GM21381 (cell line): ENCODE results near the gene RNF168.
"Not testable (repeated sequence)": the region's sequence is repeated elsewhere in the genome, so short reads cannot be mapped to it uniquely, and the experiment has no call there.

ENCODE experiments used
- ATAC-seq: cut with Tn5 transposase; IDR thresholded peaks from one replicate; pipeline ENCODE4 v1.9.1; 2021; ENCODE audit warnings: mild to moderate bottlenecking, moderate library complexity; ENCODE audit not compliant: unreplicated experiment

RNF168 gene

DNA sequence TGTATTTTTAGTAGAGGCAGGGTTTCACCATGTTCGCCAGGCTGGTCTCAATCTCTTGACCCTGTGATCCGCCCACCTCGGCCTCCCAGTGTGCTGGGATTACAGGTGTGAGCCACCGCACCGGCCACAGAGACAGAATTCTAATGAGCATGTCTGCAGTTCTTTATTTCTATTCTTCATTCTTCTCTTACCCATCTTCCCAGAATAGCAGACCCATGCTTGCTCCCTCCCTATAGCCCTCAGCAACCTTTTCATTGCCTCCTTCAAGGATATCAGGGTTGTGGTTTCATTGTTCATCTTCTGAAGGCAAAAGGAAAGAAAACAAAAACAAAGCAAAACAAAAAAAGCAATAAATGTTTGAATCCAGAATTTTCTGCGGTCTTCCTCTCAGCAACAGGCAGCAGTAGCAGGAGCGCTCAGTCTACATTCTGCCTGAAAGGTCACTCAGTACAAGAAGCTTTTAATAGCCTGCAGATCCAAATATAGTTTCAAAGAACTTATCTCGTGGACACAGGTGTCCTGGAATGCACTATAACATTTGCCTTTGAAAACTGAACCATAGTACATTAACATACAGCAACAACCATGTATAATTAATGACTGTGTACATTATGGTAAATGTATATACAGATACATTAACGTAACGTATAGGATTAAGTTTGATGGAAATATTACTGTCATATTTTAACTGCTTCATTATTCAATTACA is 11.5 kb upstream of the RNF168 start, which contains the start of gene SMCO1:
SMCO1 (minus strand) TSS at position 434 of the 709 bp plus-strand sequence; CDS start at position 297, 137 bp downstream.
- ATAC-seq = no peak

DNA sequence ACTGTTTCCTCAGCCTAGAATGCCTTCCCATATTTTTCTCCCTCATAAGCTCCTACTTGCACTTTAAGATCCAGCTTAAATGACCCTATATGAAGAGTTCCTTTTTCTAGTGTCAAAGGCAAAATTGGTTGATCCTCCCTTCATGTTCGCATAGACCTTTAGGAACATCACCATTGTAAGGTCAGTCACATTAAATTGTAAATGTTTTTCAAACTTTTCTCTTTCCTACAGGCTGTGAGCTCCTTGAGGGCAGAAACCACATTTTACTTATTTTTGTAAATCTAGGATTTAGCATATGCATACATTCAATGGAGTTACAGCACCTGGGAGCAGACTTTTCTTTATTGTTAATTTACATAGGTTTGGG is 10.8 kb upstream of the RNF168 start:
- ATAC-seq = no peak

DNA sequence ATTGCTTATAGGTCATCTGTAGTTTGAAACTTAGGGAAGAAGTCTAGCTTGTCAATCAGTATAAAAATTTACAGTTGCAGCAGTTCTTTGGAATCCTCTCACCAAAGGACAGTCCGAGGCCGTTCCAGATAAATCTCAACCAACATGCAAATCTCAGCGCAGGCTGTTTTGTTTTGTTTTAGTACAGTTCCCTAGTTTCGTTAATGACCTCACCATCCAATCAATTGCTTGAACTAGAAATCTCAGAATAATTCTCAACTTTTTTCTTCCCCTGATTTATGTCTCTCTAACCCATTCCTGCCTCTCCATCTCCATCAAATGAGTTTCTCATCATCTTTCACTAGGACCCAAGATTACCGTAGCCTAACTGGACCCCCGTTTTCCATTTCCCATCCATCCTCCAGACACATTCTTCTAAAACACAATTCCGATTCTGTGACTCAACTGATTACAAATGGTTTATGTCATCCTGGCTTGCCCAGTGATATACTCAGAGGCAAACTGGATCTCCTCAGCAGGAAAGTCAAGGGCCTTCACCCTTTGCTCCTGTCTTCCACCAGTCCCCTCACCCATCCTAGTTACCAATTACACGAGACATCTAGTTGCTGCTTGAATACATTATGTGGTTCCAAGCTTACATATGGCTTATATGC is 10.3 kb upstream of the RNF168 start:
- ATAC-seq = no peak

DNA sequence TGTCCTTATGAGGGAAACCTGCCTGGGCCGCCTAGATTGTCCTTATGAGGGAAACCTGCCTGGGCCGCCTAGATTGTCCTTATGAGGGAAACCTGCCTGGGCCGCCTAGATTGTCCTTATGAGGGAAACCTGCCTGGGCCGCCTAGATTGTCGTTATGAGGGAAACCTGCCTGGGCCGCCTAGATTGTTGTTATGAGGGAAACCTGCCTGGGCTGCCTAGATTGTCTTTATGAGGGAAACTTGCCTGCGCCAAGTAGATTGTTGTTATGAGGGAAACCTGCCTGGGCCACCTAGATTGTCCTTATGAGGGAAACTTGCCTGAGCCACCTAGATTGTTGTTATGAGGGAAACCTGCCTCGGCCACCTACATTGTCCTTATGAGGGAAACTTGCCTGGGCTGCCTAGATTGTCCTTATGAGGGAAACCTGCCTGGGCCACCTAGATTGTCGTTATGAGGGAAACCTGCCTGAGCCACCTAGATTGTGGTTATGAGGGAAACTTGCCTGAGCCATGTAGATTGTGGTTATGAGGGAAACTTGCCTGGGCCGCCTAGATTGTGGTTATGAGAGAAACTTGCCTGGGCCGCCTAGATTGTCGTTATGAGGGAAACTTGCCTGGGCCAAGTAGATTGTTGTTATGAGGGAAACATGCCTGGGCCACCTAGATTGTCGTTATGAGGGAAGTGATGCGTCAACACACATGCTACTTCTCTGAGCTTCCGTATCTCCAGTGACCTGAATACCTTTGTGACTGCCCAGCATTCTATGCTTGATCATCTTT is 8.3 kb upstream of the RNF168 start:
- ATAC-seq = not testable (repeated sequence)

DNA sequence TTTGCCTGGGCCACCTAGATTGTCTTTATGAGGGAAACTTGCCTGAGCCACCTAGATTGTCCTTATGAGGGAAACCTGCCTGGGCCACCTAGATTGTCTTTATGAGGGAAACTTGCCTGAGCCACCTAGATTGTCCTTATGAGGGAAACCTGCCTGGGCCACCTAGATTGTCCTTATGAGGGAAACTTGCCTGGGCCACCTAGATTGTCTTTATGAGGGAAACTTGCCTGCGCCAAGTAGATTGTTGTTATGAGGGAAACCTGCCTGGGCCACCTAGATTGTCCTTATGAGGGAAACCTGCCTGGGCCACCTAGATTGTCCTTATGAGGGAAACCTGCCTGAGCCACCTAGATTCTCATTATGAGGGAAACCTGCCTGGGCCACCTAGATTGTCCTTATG is 7.5 kb upstream of the RNF168 start:
- ATAC-seq = not testable (repeated sequence)

DNA sequence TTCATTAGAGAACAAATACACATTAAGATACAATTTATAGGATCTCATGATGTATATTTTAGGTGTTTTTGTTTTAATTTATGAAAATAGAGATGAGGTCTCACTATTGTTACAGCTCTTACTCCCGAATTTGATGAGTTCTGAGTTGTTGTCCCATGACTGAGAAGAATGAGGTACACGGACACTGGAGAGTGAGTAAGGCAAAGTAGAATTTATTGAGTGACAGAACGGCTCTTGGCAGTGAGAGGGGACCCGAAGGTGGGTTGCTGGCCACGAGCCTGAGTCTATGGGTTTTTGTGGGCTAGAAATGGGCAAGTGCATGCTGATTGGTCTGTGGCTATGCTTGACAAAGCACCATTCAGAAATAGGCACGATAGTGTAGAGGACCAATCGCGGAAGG is 3.1 kb upstream of the RNF168 start:
- ATAC-seq = no peak

DNA sequence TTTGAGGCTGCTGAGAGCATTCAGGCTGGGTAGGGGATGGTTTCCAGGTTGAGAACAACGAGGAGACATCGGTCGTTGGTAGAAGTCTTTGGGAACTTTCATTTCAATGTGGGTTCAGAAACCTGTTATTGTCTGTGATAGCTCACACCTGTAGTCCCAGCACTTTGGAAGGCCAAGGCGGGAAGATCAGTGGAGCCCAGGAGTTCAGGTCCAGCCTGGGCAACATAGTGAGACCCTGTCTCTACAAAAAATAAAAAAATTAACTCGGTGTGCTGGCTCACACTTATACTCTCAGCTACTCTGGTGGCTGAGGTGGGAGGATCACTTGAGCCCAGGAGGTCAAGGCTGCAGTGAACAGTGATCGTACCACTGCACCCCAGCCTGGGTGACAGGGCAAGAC is 988 bp upstream of the RNF168 start:
- no peak for ATAC-seq

DNA sequence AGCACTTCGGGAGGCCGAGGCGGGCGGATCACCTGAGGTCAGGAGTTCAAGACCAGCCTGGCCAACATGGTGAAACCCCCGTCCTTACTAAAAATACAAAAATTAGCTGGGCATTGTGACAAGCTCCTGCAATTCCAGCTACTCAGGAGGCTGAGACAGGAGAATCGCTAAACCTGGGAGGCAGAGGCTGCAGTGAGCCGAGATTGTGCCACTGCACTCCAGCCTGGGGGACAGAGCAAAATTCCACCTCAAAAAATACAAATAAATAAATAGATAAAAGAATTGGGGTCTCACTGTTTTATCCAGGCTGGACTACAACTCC is 470 bp upstream of the RNF168 start:
- ATAC-seq = not testable (repeated sequence)

DNA sequence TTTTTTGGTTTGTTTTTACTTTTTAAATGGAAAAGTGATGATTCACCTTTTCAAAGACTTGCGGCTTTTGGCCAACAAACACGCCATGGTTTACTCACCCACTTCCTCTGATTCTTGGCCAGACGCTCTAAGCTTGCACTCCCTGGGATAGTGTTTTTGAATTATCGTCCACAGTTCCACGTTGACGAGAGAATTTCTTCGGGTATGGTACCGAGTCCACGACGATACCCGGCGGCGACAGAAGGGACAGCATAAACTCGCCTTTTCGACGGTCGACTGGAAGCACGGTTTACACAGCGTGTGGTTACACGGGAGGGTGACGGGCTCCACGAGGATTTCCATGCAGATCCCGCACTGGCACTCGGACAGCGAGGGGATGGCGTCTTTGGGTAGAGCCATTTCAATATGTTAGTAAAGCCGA is 783 bp downstream of the RNF168 start:
- peak; percentile 5 for ATAC-seq

DNA sequence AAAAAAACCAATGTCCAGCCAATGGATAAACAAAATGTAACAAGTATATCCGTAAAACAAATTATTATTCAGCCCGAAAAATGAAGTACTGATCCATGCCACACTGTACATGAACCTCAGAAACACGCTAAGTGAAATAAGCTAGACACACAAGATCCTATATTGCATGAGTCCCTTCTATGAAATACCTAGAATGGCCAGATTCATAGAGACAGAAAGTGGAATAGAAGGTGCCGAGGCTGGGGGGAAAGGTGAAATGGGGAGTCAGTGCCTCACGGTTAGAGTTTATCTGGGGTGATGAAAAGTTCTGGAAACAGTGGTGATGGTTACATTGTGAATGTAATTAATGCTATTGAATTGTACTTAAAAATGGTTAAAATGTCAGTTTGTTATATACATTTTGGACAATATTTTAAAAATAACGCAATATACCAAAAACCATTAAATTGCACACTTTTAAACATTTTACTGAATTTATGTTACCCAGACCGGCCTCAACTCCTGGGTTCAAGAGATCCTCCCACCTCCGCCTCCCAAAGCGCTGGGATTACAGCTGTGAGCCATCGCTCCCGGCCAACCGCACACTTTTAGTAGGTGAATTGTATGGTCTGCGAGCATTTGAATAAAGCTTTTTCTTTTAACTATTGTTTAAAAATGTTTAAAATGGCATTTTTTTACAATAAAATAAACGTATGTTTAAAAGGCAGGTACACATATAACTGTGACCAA is 2.1 kb downstream of the RNF168 start:
- ATAC-seq = no peak

DNA sequence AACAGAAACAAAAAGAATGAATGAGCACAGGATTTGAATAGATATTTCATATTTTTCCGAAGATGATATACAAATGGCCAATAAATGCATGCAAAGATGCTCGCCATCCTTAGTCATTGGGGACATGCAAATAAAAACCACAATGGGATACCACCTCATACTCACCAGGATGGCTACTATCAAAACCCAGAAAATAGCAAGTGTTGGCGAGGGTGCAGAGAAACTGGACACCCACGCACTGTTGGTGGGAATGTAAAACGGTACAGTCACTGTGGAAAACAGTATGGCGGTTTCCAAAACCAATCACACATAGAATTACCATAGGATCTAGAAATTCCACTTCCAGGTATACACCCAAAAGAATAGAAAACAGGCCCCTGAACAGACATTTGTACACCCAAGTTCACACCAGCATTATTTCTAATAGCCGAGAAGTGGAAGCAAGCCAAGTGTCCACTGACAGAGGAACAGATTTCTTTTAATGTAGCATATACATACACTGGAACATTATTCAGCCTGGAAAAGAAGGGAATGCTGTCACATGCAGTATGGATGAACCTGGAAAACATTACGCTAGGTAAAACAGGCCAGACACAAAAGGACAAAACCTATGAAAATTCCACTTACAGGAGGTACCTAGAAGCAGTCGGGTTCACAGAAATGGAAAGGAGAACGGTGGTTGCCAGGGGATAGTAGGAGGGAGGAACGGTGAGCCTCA is 3.6 kb downstream of the RNF168 start:
- ATAC-seq = no peak

DNA sequence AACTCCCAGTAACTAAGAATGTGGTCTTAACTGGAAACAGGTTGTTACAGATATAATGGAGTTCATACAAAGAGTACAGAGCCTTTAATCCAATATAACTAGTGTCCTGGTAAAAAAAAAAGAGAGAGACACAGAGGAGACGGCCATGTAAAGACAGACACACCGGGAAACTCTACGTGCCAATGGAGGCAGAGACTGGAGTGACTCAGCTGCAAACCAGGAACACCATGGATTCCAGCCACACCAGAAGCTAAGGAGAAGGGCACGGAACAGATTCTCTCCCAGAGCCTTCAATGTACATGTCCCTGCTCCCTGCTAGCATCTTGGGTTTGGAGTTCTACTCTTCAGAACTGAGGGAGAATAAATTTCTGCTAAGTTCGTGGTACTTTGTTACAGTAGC is 4.5 kb downstream of the RNF168 start:
- ATAC-seq = no peak

DNA sequence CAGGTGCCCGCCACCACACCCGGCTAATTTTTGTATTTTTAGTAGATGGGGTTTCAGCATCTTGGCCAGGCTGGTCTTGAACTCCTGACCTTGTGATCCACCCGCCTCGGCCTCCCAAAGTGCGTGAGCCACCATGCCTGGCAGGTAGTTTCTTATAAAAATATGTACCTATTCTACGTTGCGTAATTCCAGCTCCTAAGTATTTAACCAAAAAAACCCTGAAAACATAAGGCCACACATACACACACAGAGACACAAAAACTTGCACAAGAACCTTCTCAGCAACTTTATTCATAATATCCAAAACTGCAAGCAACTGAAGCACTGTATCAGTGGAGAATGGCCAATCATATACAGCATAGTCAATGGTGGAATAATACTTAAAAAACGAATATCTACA is 5.3 kb downstream of the RNF168 start:
- ATAC-seq = no peak

DNA sequence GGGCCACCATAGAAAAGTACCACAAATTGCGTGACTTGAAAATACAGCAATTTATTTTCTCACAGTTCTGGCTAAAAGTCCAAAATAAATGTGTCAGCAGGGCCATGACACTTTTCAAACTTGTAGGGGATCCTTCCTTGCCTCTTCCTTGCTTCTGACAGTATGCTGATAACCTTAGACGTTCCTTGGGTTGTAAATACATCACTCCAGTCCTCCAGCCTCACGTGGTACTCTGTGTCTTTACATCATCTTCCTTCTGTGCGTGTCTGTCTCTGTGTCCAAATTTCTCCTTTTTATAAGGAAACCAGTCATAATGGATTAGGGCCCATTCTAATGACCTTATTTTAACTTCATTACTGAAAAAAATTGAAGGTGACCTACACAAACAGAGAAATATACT is 7.4 kb downstream of the RNF168 start:
- ATAC-seq = no peak

DNA sequence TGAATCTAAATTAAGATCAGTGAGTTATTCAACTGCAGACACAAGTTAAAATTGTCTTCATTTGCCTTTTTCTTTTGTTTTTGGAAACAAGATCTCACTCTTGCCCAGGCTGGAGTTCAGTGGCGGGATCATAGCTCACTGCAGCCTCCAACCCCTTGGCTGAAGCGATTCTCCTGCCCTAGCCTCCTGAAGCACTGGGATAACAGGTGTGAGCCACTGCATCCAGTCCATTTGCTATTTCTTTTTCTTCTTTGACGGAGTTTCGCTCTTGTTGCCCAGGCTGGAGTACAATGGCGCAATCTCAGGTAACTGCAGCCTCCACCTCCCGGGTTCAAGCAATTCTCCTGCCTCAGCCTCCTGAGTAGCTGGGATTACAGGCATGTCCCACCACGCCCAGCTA is 10.3 kb downstream of the RNF168 start:
- no peak for ATAC-seq

DNA sequence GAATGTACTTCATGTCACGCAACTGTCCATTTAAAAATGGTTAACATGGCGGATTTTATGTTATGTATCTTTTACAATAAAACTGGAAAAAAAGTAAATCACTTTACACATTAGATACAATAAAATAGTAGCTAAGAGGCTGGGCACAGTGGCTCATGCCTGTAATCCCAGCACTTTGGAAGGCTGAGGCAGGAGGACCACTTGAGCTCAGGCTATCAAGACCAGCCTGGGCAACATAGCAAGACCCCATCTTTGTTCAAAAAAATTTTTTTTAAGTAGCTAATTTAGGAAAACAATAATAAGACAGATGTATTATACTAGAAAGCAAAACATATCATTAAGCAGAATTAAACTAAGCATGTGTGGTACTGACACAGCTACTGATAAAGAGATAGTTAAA is 11.5 kb downstream of the RNF168 start:
- ATAC-seq = no peak

DNA sequence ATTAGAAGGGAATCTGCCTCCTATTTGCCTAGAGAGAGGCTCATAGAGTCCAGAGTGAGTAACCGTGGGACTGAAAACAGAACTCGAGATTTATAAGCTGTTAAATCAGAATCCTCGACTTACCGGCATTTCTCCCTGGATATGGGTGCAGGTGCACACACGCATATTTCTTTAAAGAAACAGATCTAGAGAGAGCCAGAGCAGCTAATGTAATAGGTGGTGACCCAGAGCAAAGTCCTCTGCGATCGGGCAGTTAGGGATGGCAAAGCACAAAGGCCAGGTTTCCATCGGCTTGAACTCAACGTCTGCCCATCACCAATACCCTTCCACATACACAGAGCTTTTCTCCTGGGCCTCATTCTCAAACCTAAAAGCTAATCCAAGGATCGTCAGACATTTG is 13.8 kb downstream of the RNF168 start:
- no peak for ATAC-seq

DNA sequence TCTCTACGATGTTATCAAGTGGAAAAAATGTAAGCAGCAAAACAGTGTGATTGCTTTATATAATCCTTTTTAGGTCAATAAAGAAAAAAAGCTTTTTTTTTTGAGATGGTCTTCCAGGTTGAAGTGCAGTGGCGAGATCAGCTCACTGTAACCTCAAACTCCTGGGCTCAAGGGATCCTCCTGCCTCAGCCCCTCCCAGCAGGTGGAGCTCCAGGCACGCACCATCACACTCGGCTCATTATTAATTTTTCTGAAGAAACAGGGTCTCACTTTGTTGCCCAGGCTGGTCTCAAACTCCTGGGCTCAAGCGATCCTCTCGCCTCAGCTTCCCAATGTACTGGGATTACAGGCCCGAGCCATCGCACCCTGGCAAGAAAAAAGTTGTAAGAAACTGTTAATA is 17.3 kb downstream of the RNF168 start:
- no peak for ATAC-seq

DNA sequence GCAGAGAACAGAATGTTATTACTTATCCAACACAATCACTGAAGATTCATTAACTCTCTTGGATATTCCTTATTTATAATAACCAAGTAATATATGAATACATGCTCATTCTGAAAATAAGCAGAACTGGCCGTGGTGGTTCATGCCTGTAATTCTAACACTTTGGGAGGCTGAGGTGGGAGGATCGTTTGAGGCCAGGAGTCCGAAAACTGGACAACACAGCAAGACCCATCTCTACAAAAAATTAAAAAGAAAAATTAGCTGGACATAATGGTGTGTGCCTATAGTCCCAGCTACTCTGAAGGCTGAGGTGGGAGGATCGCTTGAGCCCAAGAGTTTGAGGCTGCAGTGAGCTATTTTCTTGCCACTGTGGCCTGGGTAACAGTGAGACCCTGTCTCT is 25.9 kb downstream of the RNF168 start:
- ATAC-seq = no peak

DNA sequence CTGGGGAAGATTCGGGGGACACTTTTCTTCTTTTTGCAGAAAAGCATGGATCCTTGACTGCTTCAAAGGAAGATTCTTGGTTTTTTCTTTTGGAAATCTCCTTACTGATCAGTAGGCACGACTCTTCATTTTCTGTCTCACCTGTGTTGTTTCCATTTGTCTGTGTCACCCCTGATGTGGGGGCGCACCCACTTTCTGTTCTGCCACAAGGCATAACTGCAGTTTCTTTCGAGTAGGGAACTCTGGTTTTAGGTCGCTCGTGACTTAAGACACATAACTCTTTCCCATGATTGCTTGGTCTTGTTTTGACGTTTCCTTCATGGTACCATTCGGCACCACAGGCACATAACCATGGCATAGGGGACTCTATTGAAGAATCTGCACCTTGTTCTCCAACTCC is 31.3 kb downstream of the RNF168 start:
- no peak for ATAC-seq

DNA sequence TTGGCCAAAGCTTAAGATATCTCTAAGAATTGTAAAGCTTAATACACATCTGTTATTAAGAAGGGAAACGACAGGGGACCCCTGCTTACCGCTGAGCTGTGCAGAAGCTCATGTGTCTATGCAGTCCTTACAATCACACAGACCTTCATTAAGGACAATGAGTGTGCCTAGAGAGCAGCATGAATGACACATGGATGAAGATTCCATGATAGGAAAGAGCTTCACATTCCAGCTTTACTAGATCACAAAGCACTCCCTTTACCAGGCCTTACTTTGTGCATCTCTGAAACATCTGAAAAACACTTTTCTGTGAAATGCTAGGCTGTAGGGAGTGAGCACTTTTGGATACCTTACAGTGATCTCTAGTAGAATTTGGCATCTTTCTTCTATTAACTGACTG is 32.0 kb downstream of the RNF168 start:
- ATAC-seq = no peak
